Trophoblast cell (in vitro differentiated cells and primary cell): ENCODE measurements around the gene CRK.
A peak's percentile ranks its signal among the peaks of the same experiment; 100 is the strongest.
"Not testable (repeated sequence)": the region's sequence is repeated elsewhere in the genome, so short reads cannot be mapped to it uniquely, and the experiment has no call there.

Experiments
- DNase-seq, 2 donors: peaks; one replicate each; pipeline ENCODE4 v3.0.0-alpha.2; 2016
- H2AFZ ChIP-seq: 2 replicates; pipeline ENCODE4 v1.6.1; 2013; ENCODE audit warnings: low read length, moderate library complexity, mild to moderate bottlenecking; ENCODE audit not compliant: insufficient read depth, poor library complexity
- H2AK5ac ChIP-seq: 2 replicates; pipeline ENCODE4 v1.6.1; 2013; ENCODE audit warnings: mild to moderate bottlenecking, low read length
- H2BK120ac ChIP-seq: 2 replicates; pipeline ENCODE4 v1.6.1; 2013; ENCODE audit warnings: low read length, mild to moderate bottlenecking, moderate library complexity; ENCODE audit not compliant: insufficient read depth, poor library complexity
- H2BK12ac ChIP-seq: 2 replicates; pipeline ENCODE4 v1.6.1; 2013; ENCODE audit warnings: mild to moderate bottlenecking, low read length, moderate library complexity
- H2BK5ac ChIP-seq: 2 replicates; pipeline ENCODE4 v1.6.1; 2013; ENCODE audit warnings: low read length, low read depth, moderate library complexity, mild to moderate bottlenecking; ENCODE audit not compliant: poor library complexity
- H3K14ac ChIP-seq: 2 replicates; pipeline ENCODE4 v1.6.1; 2013; ENCODE audit warnings: mild to moderate bottlenecking, low read length
- H3K18ac ChIP-seq: 2 replicates; pipeline ENCODE4 v1.6.1; 2013; ENCODE audit warnings: mild to moderate bottlenecking, low read length
- H3K23ac ChIP-seq: 2 replicates; pipeline ENCODE4 v1.6.1; 2013; ENCODE audit warnings: low read length
- H3K27ac ChIP-seq: 2 replicates; pipeline ENCODE4 v1.5.1; 2013; ENCODE audit warnings: low read depth, mild to moderate bottlenecking, inconsistent platforms, low read length, moderate library complexity
- H3K27me3 ChIP-seq: 2 replicates; pipeline ENCODE4 v1.6.1; 2013; ENCODE audit warnings: inconsistent platforms, mild to moderate bottlenecking, low read length, moderate library complexity; ENCODE audit not compliant: insufficient read depth
- H3K36me3 ChIP-seq, 2 experiments: 1 replicate in 1 of 2; 2 replicates in 1 of 2; pipeline ENCODE4 v1.6.1; 2013; ENCODE audit warnings: low read length in 2 of 2, mild to moderate bottlenecking in 2 of 2, moderate library complexity in 1 of 2; ENCODE audit not compliant: insufficient read depth in 2 of 2, control insufficient read depth in 1 of 2
- H3K4ac ChIP-seq: 2 replicates; pipeline ENCODE4 v1.6.1; 2013; ENCODE audit warnings: low read depth, mild to moderate bottlenecking, low read length, moderate library complexity
- H3K4me1 ChIP-seq, 2 experiments: 1 replicate in 1 of 2; 2 replicates in 1 of 2; pipeline ENCODE4 v1.6.1; 2013; ENCODE audit warnings: low read length in 2 of 2, mild to moderate bottlenecking in 2 of 2, moderate library complexity in 1 of 2; ENCODE audit not compliant: insufficient read depth in 2 of 2, control insufficient read depth in 1 of 2
- H3K4me2 ChIP-seq: 2 replicates; pipeline ENCODE4 v1.6.1; 2013; ENCODE audit warnings: inconsistent platforms, mild to moderate bottlenecking, low read length, moderate library complexity
- H3K4me3 ChIP-seq: 2 replicates; pipeline ENCODE4 v1.5.1; 2013; ENCODE audit warnings: mild to moderate bottlenecking, low read depth, low read length, inconsistent platforms
- H3K79me1 ChIP-seq: one replicate; pipeline ENCODE4 v1.6.1; 2013; ENCODE audit warnings: low read length
- H3K79me2 ChIP-seq: 2 replicates; pipeline ENCODE4 v1.6.1; 2013; ENCODE audit warnings: low read length, mild to moderate bottlenecking; ENCODE audit not compliant: control insufficient read depth, insufficient read depth, poor library complexity
- H3K9ac ChIP-seq: 2 replicates; pipeline ENCODE4 v1.6.1; 2013; ENCODE audit warnings: mild to moderate bottlenecking, low read length
- H3K9me3 ChIP-seq: 2 replicates; pipeline ENCODE4 v1.6.1; 2013; ENCODE audit warnings: low read depth, mild to moderate bottlenecking, control low read depth, inconsistent platforms, low read length; ENCODE audit not compliant: insufficient read depth
- H4K12ac ChIP-seq: 2 replicates; pipeline ENCODE4 v1.6.1; 2013; ENCODE audit warnings: low read depth, mild to moderate bottlenecking, low read length, moderate library complexity
- H4K8ac ChIP-seq: 2 replicates; pipeline ENCODE4 v1.6.1; 2013; ENCODE audit warnings: low read depth, mild to moderate bottlenecking, low read length, moderate library complexity
- H4K91ac ChIP-seq: one replicate; pipeline ENCODE4 v1.6.1; 2013; ENCODE audit warnings: low read depth, mild to moderate bottlenecking, low read length, moderate library complexity
- WGBS: extraction: QIAGEN DNeasy Blood & Tissue Kit; methylation state at CpG from one replicate; pipeline ENCODE4 v1.1.7; 2013; ENCODE audit warnings: missing lambda C conversion rate; ENCODE audit not compliant: insufficient read length, insufficient coverage; ENCODE audit errors: extremely low coverage; 5-methylcytosine and 5-hydroxymethylcytosine counted together

Gene CRK

DNA sequence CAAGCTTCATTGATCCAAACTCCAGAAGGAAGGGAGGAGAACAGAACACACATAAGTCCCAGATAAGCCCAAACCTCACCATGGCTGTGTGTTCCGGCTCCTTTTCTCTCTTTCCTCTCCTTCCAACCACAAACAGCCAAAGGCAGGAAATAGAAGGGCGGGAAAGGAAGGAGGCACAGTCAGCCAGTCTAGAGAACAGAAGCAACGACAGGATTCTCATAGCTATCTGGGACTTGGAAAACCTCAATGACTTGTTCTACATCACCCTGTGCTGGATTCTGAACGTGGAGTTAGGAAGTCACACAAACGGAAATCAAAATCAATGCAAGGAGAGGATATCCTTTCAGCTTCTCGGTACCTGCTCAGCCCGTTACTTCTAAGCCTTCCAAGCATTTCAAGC is 9.0 kb downstream of the CRK start:
- H3K14ac ChIP-seq: no peak overlapping the region
- H3K4ac ChIP-seq: peak overlapping the region; percentile 49
- H4K12ac ChIP-seq: no peak overlapping the region
- H3K23ac ChIP-seq: no peak overlapping the region
- no peak overlapping the region for H3K4me3 ChIP-seq
- H2AFZ ChIP-seq: no peak overlapping the region
- H2AK5ac ChIP-seq: no peak overlapping the region
- H4K8ac ChIP-seq: no peak overlapping the region
- H3K9ac ChIP-seq: no peak overlapping the region
- H3K79me1 ChIP-seq: no peaks in the 10 kb centered on the region
- H3K9me3 ChIP-seq: peaks cover 2% of the 10 kb centered on the region
- no peak overlapping the region for H4K91ac ChIP-seq
- WGBS: no CpG with 5 or more reads among the region's 7 CpGs
- H2BK120ac ChIP-seq: no peak overlapping the region
- no peak overlapping the region for H2BK12ac ChIP-seq
- no peak overlapping the region for H2BK5ac ChIP-seq
- H3K4me2 ChIP-seq: no peak overlapping the region
- peaks cover 11 to 30% of the 10 kb centered on the region in 2 experiments for H3K36me3 ChIP-seq
- DNase-seq: no peak
- H3K27me3 ChIP-seq: no peaks in the 10 kb centered on the region
- peaks cover 4 to 5% of the 10 kb centered on the region in 2 experiments for H3K4me1 ChIP-seq
- H3K18ac ChIP-seq: no peak overlapping the region
- peaks cover 30% of the 10 kb centered on the region for H3K79me2 ChIP-seq
- H3K27ac ChIP-seq: no peak overlapping the region

DNA sequence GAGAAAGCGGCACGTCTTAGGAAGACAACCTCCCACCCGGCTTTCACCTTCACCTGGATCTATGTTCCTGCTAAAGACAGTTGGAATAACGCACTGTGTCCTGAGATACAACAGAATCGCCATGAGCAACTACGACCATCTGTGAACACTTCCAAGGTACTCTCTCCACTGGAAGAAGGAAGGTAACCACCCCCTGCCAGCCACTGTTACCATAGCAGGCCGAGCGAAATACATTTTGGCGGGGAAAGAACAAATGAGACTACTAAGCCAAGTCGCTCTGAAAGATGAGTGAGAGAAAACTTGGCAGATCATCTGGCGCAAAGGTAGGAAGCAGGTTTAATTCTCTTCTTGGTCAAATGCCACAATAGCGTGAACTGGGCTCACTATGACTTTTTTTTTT is 9.8 kb downstream of the CRK start:
- no peak overlapping the region for H3K23ac ChIP-seq
- no peak overlapping the region for H4K91ac ChIP-seq
- no peak overlapping the region for H2BK12ac ChIP-seq
- peak overlapping the region; percentile 24 for H3K4ac ChIP-seq
- no peak overlapping the region for H3K4me3 ChIP-seq
- no peak overlapping the region for H3K9ac ChIP-seq
- H3K79me1 ChIP-seq: no peaks in the 10 kb centered on the region
- H3K36me3 ChIP-seq: peaks cover 10 to 31% of the 10 kb centered on the region in 2 experiments
- no peak overlapping the region for H3K14ac ChIP-seq
- WGBS: no CpG with 5 or more reads among the region's 12 CpGs
- H4K8ac ChIP-seq: no peak overlapping the region
- H3K9me3 ChIP-seq: peaks cover 2% of the 10 kb centered on the region
- H4K12ac ChIP-seq: no peak overlapping the region
- H2AFZ ChIP-seq: no peak overlapping the region
- H3K4me1 ChIP-seq: peaks cover 4 to 5% of the 10 kb centered on the region in 2 experiments
- no peak overlapping the region for H2BK120ac ChIP-seq
- H3K18ac ChIP-seq: no peak overlapping the region
- no peak overlapping the region for H2AK5ac ChIP-seq
- no peak overlapping the region for H2BK5ac ChIP-seq
- no peak for DNase-seq
- no peak overlapping the region for H3K4me2 ChIP-seq
- H3K27ac ChIP-seq: no peak overlapping the region
- no peaks in the 10 kb centered on the region for H3K27me3 ChIP-seq
- H3K79me2 ChIP-seq: peaks cover 28% of the 10 kb centered on the region

DNA sequence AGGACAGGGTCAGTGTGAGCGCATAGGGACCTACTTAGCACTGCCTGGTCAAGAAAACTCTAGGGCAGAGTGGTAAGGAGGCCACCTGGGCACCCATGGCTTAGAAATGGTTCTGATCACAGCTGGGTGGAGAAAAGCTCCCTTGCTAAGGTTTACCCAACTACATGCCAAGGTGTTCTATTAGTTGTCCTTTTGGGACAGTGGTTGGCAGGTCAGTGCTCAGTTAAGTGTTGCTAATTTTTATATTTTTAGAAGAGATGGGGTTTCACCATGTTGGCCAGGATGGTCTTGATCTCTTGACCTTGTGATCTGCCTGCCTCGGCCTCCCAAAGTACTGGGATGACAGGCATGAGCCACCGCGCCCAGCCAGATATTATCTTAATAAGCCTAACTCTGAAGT is 10.3 kb downstream of the CRK start:
- not testable (repeated sequence) for H2BK5ac ChIP-seq, H3K27ac ChIP-seq, H4K91ac ChIP-seq, H3K18ac ChIP-seq, H4K8ac ChIP-seq, H2AFZ ChIP-seq, H4K12ac ChIP-seq, H3K4me2 ChIP-seq, H3K4me1 ChIP-seq, H2AK5ac ChIP-seq, H3K14ac ChIP-seq, H3K9ac ChIP-seq, DNase-seq, H2BK12ac ChIP-seq, H3K9me3 ChIP-seq, H3K4me3 ChIP-seq, H3K79me1 ChIP-seq, H2BK120ac ChIP-seq, H3K23ac ChIP-seq, H3K27me3 ChIP-seq
- WGBS: no CpG with 5 or more reads among the region's 4 CpGs
- peaks cover 9 to 33% of the 10 kb centered on the region in 2 experiments for H3K36me3 ChIP-seq
- peak overlapping the region; percentile 72 for H3K4ac ChIP-seq
- H3K79me2 ChIP-seq: peaks cover 28% of the 10 kb centered on the region

DNA sequence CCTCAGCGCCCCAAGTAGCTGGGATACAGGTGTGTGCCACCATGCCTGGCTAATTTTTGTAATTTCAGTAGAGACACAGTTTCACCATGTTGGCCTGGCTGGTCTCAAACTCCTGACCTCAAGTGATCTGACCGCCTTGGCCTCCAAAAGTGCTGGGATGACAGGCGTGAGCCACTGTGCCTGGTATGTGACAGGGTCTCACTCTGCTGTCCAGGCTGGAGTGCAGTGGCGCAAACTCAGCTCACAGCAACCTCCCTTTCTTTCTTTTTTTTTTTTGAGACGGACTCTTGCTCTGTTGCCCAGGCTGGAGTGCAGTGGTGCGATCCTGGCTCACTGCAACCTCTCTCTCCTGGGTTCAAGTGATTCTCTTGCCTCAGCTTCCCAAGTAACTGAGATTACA is 13.3 kb downstream of the CRK start:
- H4K8ac ChIP-seq, H2AFZ ChIP-seq, H3K79me1 ChIP-seq, H4K91ac ChIP-seq, H2BK12ac ChIP-seq, H3K14ac ChIP-seq, H2BK120ac ChIP-seq, H3K9ac ChIP-seq, H3K4me3 ChIP-seq, H3K18ac ChIP-seq, H2BK5ac ChIP-seq, H2AK5ac ChIP-seq, DNase-seq, H3K27me3 ChIP-seq, H3K4me2 ChIP-seq, H3K23ac ChIP-seq, H3K27ac ChIP-seq, H4K12ac ChIP-seq, H3K9me3 ChIP-seq: not testable (repeated sequence)
- H3K4ac ChIP-seq: peak overlapping the region; percentile 52
- no CpG with 5 or more reads among the region's 6 CpGs for WGBS
- H3K36me3 ChIP-seq: peaks cover 6 to 21% of the 10 kb centered on the region in 2 experiments
- peaks cover 4 to 11% of the 10 kb centered on the region in 2 experiments for H3K4me1 ChIP-seq
- H3K79me2 ChIP-seq: peaks cover 13% of the 10 kb centered on the region
